ENCODE data around the gene MLIP. TPM values are rescaled to one million over a fixed set of nuclear protein-coding genes. Genes with fewer than 3 reads are reported as not detected.

The MLIP gene
- total RNA-seq, 2 donors from 2014 or later: under 0.01 to 0.33 TPM

DNA sequence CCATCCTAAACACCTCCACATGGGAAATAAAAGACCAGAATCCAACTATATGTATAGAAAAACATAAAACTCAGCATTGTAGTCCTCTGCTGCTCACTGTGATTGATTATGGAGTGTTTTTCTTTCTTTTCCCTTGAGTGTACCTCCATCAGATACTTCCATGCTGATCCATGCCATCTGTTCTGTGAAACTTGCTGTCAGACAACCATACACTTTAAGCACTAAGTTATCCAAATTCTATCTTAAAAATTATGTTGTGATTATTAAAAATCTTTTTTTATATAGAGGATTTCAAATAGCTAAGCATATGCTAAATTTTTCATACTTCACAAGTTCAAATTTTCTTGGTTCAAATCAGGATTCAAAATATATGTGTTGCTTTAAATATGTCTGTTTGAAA lies 105.1 kb downstream of the MLIP start:
- H3K27ac ChIP-seq: no peak overlapping the region
- no peak for ATAC-seq
- no peaks in the 10 kb centered on the region for H3K27me3 ChIP-seq
- intact Hi-C loops (cut with DNase I): no loop called here
- no peak for TF ChIP-seq POLR2A (IDR thresholded peaks at IDR 0.05)
- TF ChIP-seq, protein P1, sequence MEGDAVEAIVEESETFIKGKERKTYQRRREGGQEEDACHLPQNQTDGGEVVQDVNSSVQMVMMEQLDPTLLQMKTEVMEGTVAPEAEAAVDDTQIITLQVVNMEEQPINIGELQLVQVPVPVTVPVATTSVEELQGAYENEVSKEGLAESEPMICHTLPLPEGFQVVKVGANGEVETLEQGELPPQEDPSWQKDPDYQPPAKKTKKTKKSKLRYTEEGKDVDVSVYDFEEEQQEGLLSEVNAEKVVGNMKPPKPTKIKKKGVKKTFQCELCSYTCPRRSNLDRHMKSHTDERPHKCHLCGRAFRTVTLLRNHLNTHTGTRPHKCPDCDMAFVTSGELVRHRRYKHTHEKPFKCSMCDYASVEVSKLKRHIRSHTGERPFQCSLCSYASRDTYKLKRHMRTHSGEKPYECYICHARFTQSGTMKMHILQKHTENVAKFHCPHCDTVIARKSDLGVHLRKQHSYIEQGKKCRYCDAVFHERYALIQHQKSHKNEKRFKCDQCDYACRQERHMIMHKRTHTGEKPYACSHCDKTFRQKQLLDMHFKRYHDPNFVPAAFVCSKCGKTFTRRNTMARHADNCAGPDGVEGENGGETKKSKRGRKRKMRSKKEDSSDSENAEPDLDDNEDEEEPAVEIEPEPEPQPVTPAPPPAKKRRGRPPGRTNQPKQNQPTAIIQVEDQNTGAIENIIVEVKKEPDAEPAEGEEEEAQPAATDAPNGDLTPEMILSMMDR (IDR thresholded peaks at IDR 0.05): no peak
- no peaks in the 10 kb centered on the region for H3K9me3 ChIP-seq
- no peaks in the 10 kb centered on the region for H3K36me3 ChIP-seq (replicated peaks in 1 of 2; ENCODE audit: insufficient read depth in 1 of 2, low read depth in 2 of 2)
- DNase-seq: no peak
- no peaks in the 10 kb centered on the region for H3K4me1 ChIP-seq
- no peak overlapping the region for H3K4me3 ChIP-seq

DNA sequence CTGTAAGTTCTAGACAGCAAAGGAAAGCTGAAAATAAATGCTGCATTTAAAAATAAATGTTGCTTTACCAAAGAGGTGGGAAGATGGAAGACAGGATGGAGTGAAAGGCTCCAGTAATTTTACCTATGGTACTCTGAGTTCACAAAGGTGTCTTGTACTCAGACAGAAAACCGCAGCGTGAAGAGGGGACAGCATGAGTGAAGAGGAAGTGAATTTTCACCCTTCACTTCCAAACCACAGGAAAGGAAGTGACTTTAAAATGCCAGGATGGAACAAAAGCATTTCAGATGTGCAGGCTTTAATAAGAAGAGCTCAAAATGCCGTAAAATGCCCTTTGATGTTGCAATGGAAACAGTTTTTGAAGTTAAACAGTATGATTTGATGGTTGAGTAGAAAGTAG lies 105.8 kb downstream of the MLIP start:
- TF ChIP-seq, protein P1 (IDR thresholded peaks at IDR 0.05): no peak
- TF ChIP-seq POLR2A (IDR thresholded peaks at IDR 0.05): no peak
- H3K9me3 ChIP-seq: no peaks in the 10 kb centered on the region

DNA sequence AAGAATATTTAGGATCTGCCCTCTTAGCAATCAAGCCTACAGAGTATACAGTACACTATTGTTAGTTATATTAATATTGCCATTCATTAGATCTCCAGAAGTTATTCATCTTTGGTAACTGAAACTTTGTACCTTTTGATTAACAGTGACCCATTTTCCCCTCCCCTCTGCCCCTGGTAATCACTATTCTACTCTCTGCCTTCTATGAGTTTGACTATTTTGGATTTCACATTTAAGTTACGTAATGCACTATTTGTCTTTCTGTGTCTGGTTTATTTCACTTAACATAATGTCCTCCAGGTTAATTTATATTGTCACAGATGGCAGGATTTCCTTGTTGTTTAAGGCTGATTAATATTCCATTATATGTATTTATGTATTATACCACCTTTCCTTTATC lies 111.0 kb downstream of the MLIP start:
- WGBS, 2 donors: 79% methylated on average over 1 of the region's 1 CpG
- Histone ChIP-seq H3K27me3 (no peaks in the 10 kb centered on the region), H3K36me3 (replicated peaks in 1 of 2; ENCODE audit: insufficient read depth in 1 of 2, low read depth in 2 of 2) (no peaks in the 10 kb centered on the region), H3K27ac (no peak overlapping the region), H3K9me3 (no peaks in the 10 kb centered on the region), H3K4me1 (no peaks in the 10 kb centered on the region), H3K4me3 (no peak overlapping the region)
- DNase-seq (no peak), ATAC-seq (no peak)
- no peak for TF ChIP-seq POLR2A (IDR thresholded peaks at IDR 0.05)
- TF ChIP-seq, protein P1 (IDR thresholded peaks at IDR 0.05): no peak
- intact Hi-C loops (cut with DNase I): no loop called here

More for the DNA sequence above, 105.8 kb downstream of the MLIP start:
- Histone ChIP-seq H3K4me3 (no peak overlapping the region), H3K4me1 (no peaks in the 10 kb centered on the region), H3K36me3 (replicated peaks in 1 of 2; ENCODE audit: insufficient read depth in 1 of 2, low read depth in 2 of 2) (no peaks in the 10 kb centered on the region), H3K27ac (no peak overlapping the region), H3K27me3 (no peaks in the 10 kb centered on the region)
- ATAC-seq (no peak), DNase-seq (no peak)
- intact Hi-C loops (cut with DNase I): no loop called here
- WGBS, 2 donors: 18 to 33% methylated on average over 3 of the region's 3 CpGs

- H3K36me3 ChIP-seq (replicated peaks in 1 of 2; ENCODE audit: insufficient read depth in 1 of 2, low read depth in 2 of 2): no peaks in the 10 kb centered on the region
- DNase-seq (no peak), ATAC-seq (no peak)
- TF ChIP-seq, protein P1 (IDR thresholded peaks at IDR 0.05): no peak
- no peak for TF ChIP-seq POLR2A (IDR thresholded peaks at IDR 0.05)
- WGBS, 2 donors: 83 to 89% methylated on average over 1 of the region's 1 CpG
- H3K27me3 ChIP-seq: no peaks in the 10 kb centered on the region
- H3K4me3 ChIP-seq: no peak overlapping the region
- no peaks in the 10 kb centered on the region for H3K4me1 ChIP-seq
- no peak overlapping the region for H3K27ac ChIP-seq
- no peaks in the 10 kb centered on the region for H3K9me3 ChIP-seq
- intact Hi-C loops (cut with DNase I): no loop called here
Measured at GRCh38 chr6:54232703-54233102, 121.5 kb downstream of the MLIP start.

GRCh38 chr6:54234539-54234938 lies 123.3 kb downstream of the MLIP start:
- no peak for DNase-seq
- ATAC-seq: no peak
- Histone ChIP-seq H3K4me3 (no peak overlapping the region), H3K4me1 (no peaks in the 10 kb centered on the region), H3K36me3 (replicated peaks in 1 of 2; ENCODE audit: insufficient read depth in 1 of 2, low read depth in 2 of 2) (no peaks in the 10 kb centered on the region), H3K27me3 (no peaks in the 10 kb centered on the region), H3K27ac (no peak overlapping the region), H3K9me3 (no peaks in the 10 kb centered on the region)
- TF ChIP-seq, protein P1 (IDR thresholded peaks at IDR 0.05): no peak
- no peak for TF ChIP-seq POLR2A (IDR thresholded peaks at IDR 0.05)
- 22 to 34% methylated on average over 2 of the region's 2 CpGs for WGBS, 2 donors
- intact Hi-C loops (cut with DNase I): no loop called here

Measured in body of pancreas (tissue), 4 donors.